A673 (cell line): ENCODE measurements around the gene BACE2. TPM values are rescaled to one million over a fixed set of nuclear protein-coding genes. Genes with fewer than 3 reads are reported as not detected.

Experiments used
- BruUV-seq: library from RNA; stranded (reverse); fragments of 400-500 nt; replicated peaks from 2 replicates; lab custom pipeline; 2021; lab: Mats Ljungman, UMichigan
- CTCF ChIA-PET: fragments of 300-600 bp; sonication (Branson Sonifier 250); formaldehyde crosslinking; loops from one replicate; lab custom pipeline; 2022; ENCODE audit warnings: antibody characterized with exemption; lab: Charles Lee
- POLR2A ChIA-PET: fragments of 300-600 bp; sonication (Branson Sonifier 250); formaldehyde crosslinking; loops from one replicate; lab custom pipeline; 2022; ENCODE audit warnings: antibody characterized with exemption; ENCODE audit not compliant: low non-redundant PET; lab: Charles Lee
- DNase-seq: peaks from one replicate; pipeline ENCODE4 v3.0.0-alpha.2; 2015; ENCODE audit warnings: low spot score
- H3K27ac ChIP-seq: fragments of 200-600 bp; sonication (generic); 2 replicates; pipeline ENCODE4 v1.5.1; 2016; ENCODE audit warnings: mixed run types, low read depth, mild to moderate bottlenecking, mixed read lengths, antibody characterized with exemption, low read length; ENCODE audit not compliant: poor library complexity, severe bottlenecking
- H3K27me3 ChIP-seq: fragments of 200-600 bp; sonication (generic); replicated peaks from 2 replicates; pipeline ENCODE4 v1.6.1; 2017; ENCODE audit warnings: mixed run types, low read depth, mild to moderate bottlenecking, mixed read lengths, antibody characterized with exemption, low read length; ENCODE audit not compliant: insufficient read depth, poor library complexity
- H3K36me3 ChIP-seq: fragments of 200-600 bp; sonication (generic); 2 replicates; pipeline ENCODE4 v1.6.1; 2016; ENCODE audit warnings: mixed run types, mild to moderate bottlenecking, mixed read lengths, antibody characterized with exemption, low read length; ENCODE audit not compliant: insufficient read depth, poor library complexity, severe bottlenecking
- H3K4me1 ChIP-seq: fragments of 200-600 bp; sonication (generic); 2 replicates; pipeline ENCODE4 v1.6.1; 2017; ENCODE audit warnings: mixed run types, mild to moderate bottlenecking, mixed read lengths, antibody characterized with exemption, low read length; ENCODE audit not compliant: insufficient read depth, poor library complexity, severe bottlenecking
- H3K4me3 ChIP-seq: fragments of 200-600 bp; sonication (generic); 2 replicates; pipeline ENCODE4 v1.5.1; 2016; ENCODE audit warnings: low read depth, mixed run types, mild to moderate bottlenecking, mixed read lengths, low read length; ENCODE audit not compliant: poor library complexity, severe bottlenecking
- H3K9me3 ChIP-seq: fragments of 200-600 bp; sonication (generic); 2 replicates; pipeline ENCODE4 v1.6.1; 2016; ENCODE audit warnings: mixed run types, low read depth, mild to moderate bottlenecking, mixed read lengths, antibody characterized with exemption, low read length; ENCODE audit not compliant: poor library complexity, severe bottlenecking
- EZH2 ChIP-seq: fragments of 200-600 bp; sonication (generic); IDR thresholded peaks from 2 replicates; pipeline ENCODE4 v1.6.1; 2017; ENCODE audit warnings: borderline replicate concordance, low read depth, mild to moderate bottlenecking, mixed read lengths, antibody characterized with exemption, low read length; ENCODE audit not compliant: poor library complexity, severe bottlenecking
- intact Hi-C: fragments of 100-400 bp; cut with micrococcal nuclease; formaldehyde crosslinking; loops from one replicate; pipeline ENCODE4 v1.10.0; 2022; ENCODE audit not compliant: unreplicated experiment
- total RNA-seq: library from RNA; stranded (reverse); gene quantifications from 2 replicates; pipeline ENCODE4 v1.2.3, GENCODE V29; 2021
- TF ChIP-seq, protein P1 (sequence below): fragments of 300-800, 200-600 bp; sonication (generic); conservative IDR thresholded peaks from 2 replicates; pipeline ENCODE4 v1.5.1; 2017; ENCODE audit warnings: low read depth, mild to moderate bottlenecking, antibody characterized with exemption, low read length, moderate library complexity, mixed read lengths

The BACE2 gene
- total RNA-seq, 1 experiment from 2014 or later: 6.9 TPM

DNA sequence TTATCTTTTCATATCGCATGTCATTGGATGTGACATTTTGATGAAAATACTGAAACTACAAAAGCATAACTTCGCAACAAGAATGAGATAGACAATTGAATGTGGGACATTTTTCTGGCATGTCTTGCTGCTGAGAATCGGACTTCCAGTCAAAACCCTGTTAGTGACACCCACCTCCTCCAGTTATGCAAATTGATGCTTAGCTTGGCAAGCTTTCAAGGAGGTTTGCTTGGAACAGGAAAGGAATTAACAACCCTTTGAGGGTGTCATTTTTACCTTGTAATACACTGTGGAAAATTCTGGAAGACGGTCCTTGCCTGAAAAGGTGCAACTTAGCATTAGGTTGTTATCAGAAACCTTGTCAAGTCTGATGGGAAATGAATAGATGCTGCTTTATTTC lies 109.9 kb downstream of the BACE2 start:
- H3K36me3 ChIP-seq: no peaks in the 10 kb centered on the region
- no TSS peak for BruUV-seq
- peak; percentile 3 for DNase-seq
- TF ChIP-seq, protein P1, sequence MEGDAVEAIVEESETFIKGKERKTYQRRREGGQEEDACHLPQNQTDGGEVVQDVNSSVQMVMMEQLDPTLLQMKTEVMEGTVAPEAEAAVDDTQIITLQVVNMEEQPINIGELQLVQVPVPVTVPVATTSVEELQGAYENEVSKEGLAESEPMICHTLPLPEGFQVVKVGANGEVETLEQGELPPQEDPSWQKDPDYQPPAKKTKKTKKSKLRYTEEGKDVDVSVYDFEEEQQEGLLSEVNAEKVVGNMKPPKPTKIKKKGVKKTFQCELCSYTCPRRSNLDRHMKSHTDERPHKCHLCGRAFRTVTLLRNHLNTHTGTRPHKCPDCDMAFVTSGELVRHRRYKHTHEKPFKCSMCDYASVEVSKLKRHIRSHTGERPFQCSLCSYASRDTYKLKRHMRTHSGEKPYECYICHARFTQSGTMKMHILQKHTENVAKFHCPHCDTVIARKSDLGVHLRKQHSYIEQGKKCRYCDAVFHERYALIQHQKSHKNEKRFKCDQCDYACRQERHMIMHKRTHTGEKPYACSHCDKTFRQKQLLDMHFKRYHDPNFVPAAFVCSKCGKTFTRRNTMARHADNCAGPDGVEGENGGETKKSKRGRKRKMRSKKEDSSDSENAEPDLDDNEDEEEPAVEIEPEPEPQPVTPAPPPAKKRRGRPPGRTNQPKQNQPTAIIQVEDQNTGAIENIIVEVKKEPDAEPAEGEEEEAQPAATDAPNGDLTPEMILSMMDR: no peak
- TF ChIP-seq EZH2: no peak
- H3K27ac ChIP-seq: no peak overlapping the region
- ChIA-PET POLR2A (no interaction called here), CTCF (no interaction called here)
- H3K4me3 ChIP-seq: no peak overlapping the region
- H3K4me1 ChIP-seq: no peaks in the 10 kb centered on the region
- no peaks in the 10 kb centered on the region for H3K27me3 ChIP-seq
- intact Hi-C loops: no loop called here
- H3K9me3 ChIP-seq: no peaks in the 10 kb centered on the region

DNA sequence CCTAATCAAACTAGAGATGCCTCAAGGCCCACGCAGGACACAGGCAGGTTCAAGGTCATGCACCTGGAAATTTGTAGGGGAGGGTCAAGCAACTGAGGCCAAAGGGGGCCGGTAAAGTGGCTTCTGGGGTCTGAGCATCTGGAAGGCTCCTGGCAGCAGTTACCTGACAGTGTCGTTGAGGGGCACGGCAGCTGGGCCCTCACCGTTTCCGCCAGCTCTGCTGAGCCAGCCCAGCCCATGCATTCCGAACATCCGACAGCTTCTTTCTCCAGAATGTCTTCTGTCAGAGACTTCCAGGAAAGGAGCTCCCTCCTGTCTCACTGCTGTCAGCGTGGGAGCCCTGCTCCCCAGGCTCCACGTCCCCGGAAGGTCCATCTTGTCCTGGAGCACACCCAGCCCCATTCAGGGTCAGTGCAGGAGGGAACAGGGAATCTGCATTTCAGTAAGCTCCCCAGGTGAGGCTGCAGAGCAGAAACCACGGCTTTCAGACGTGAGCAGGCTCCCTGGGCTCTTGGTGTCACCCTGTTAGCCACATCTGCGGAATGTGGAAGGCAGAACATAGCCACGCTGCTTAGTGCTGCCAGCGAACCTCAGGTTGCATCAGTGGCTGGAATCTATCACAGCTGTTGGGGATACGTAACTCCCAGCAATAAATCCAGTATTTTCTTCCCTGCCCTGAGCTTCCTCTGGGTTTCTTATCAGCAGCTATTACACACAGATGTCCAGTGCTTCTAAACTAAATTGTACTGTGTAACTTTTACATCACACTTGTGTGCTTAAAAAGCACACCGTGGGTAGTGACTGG lies 112.4 kb downstream of the BACE2 start:
- Histone ChIP-seq H3K27ac (no peak overlapping the region), H3K36me3 (no peaks in the 10 kb centered on the region), H3K4me3 (no peak overlapping the region), H3K27me3 (no peaks in the 10 kb centered on the region), H3K4me1 (no peaks in the 10 kb centered on the region), H3K9me3 (no peaks in the 10 kb centered on the region)
- intact Hi-C loops: loop anchor here (5.0 kb wide), 3 partner anchors 497 to 837 kb away; no protein-coding TSS in a partner anchor
- BruUV-seq: no TSS peak
- ChIA-PET POLR2A (no interaction called here), CTCF (no interaction called here)
- TF ChIP-seq, protein P1: no peak
- TF ChIP-seq EZH2: no peak
- no peak for DNase-seq

DNA sequence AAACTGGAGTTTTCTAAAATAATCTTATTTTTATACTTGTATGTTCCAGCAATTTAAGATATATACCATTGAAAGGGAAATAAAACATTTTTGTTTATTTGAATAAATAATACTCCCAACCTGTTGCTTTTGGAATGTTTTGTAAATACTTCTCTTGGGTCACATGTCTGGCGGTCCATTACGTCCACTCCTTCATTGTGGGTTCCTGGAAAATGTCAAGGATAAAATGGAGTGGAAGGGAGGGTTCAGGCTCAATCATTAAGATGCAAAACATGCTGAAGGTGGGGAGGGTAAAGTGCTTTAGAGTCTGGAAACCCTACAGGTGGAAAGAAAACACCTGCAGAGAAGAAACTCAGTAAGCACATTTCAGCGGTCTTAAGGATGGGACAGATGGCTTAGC lies 114.5 kb downstream of the BACE2 start:
- intact Hi-C loops: loop anchor here (2.0 to 5.0 kb wide), 4 partner anchors 178 to 835 kb away; no protein-coding TSS in a partner anchor
- Histone ChIP-seq H3K4me3 (no peak overlapping the region), H3K4me1 (no peaks in the 10 kb centered on the region), H3K27ac (no peak overlapping the region), H3K36me3 (no peaks in the 10 kb centered on the region), H3K27me3 (no peaks in the 10 kb centered on the region), H3K9me3 (no peaks in the 10 kb centered on the region)
- ChIA-PET POLR2A (no interaction called here), CTCF (interaction anchor here (1.4 to 1.5 kb wide), 2 partner anchors 178 to 835 kb away, joined by 3 to 10 read pairs; no protein-coding TSS in a partner anchor)
- TF ChIP-seq EZH2: no peak
- TF ChIP-seq, protein P1: no peak
- DNase-seq: no peak
- BruUV-seq: no TSS peak
